OCI-LY3 (cell line): Measurements from ENCODE around the gene CPAMD8.

Source experiments
- H2AFZ ChIP-seq: fragments of 200-600, 300-600 bp; shearing (Covaris generic); 2 replicates; pipeline ENCODE4 v1.6.0; 2014; ENCODE audit warnings: antibody characterized with exemption, low read depth, low read length
- H3K27ac ChIP-seq: fragments of 200-600, 300-600 bp; sonication (generic); 2 replicates; pipeline ENCODE4 v1.5.1; 2014; ENCODE audit warnings: mild to moderate bottlenecking, low read length, moderate library complexity, mixed read lengths
- H3K27me3 ChIP-seq: fragments of 200-600, 300-600 bp; sonication (generic); 2 replicates; pipeline ENCODE4 v1.6.1; 2014; ENCODE audit warnings: low read depth, low read length, mixed read lengths
- H3K36me3 ChIP-seq: fragments of 200-600, 300-600 bp; sonication (generic); replicated peaks from 2 replicates; pipeline ENCODE3; 2014; ENCODE audit warnings: low read depth, low read length, mixed read lengths
- H3K4me1 ChIP-seq: fragments of 300-600, 200-600 bp; sonication (generic); 2 replicates; pipeline ENCODE4 v1.6.1; 2014; ENCODE audit warnings: low read length, mixed read lengths
- H3K4me2 ChIP-seq: fragments of 200-600, 300-600 bp; sonication (generic); 2 replicates; pipeline ENCODE4 v1.6.1; 2014; ENCODE audit warnings: low read length, mixed read lengths
- H3K4me3 ChIP-seq: fragments of 300-600, 200-600 bp; sonication (generic); 2 replicates; pipeline ENCODE4 v1.5.1; 2014; ENCODE audit warnings: antibody characterized with exemption, mild to moderate bottlenecking, low read length, moderate library complexity
- H3K79me2 ChIP-seq: fragments of 300-600, 200-600 bp; shearing (Covaris generic); 2 replicates; pipeline ENCODE4 v1.6.1; 2014; ENCODE audit warnings: mild to moderate bottlenecking, low read length, mixed read lengths
- H3K9ac ChIP-seq: fragments of 300-600, 200-600 bp; shearing (Covaris generic); 2 replicates; pipeline ENCODE4 v1.6.0; 2014; ENCODE audit warnings: mild to moderate bottlenecking, low read length, moderate library complexity
- H3K9me3 ChIP-seq: fragments of 200-600, 300-600 bp; shearing (Covaris generic); 2 replicates; pipeline ENCODE4 v1.6.1; 2014; ENCODE audit warnings: low read length, mixed read lengths; ENCODE audit not compliant: insufficient read depth
- H4K20me1 ChIP-seq: fragments of 200-600, 300-600 bp; sonication (generic); 2 replicates; pipeline ENCODE4 v1.6.1; 2016; ENCODE audit warnings: low read length, mixed read lengths; ENCODE audit not compliant: insufficient read depth
- CTCF ChIP-seq: fragments of 200-600, 300-600 bp; sonication (generic); IDR thresholded peaks from 2 replicates; pipeline ENCODE4 v1.5.1; 2014; ENCODE audit warnings: antibody characterized with exemption, low read length, low read depth
- EZH2phosphoT487 ChIP-seq: fragments of 200-600 bp; shearing (Covaris generic); IDR thresholded peaks from 2 replicates; pipeline ENCODE4 v1.6.1; 2018; ENCODE audit warnings: antibody characterized with exemption, mixed run types, low read depth

CPAMD8 gene

GRCh38 chr19:17049711-17050280 is 23.2 kb upstream of the CPAMD8 start:
- no peaks in the 10 kb centered on the region for H3K9me3 ChIP-seq
- H3K9ac ChIP-seq = no peak overlapping the region
- no peaks in the 10 kb centered on the region for H3K79me2 ChIP-seq
- H2AFZ ChIP-seq = no peak overlapping the region
- no peaks in the 10 kb centered on the region for H3K27me3 ChIP-seq
- TF ChIP-seq EZH2phosphoT487 (no peak), CTCF (no peak)
- H3K4me2 ChIP-seq = no peak overlapping the region
- peaks cover 35% of the 10 kb centered on the region for H3K36me3 ChIP-seq
- H3K4me1 ChIP-seq = no peaks in the 10 kb centered on the region
- no peak overlapping the region for H3K27ac ChIP-seq
- no peaks in the 10 kb centered on the region for H4K20me1 ChIP-seq
- no peak overlapping the region for H3K4me3 ChIP-seq

GRCh38 chr19:17048885-17049453 is 22.4 kb upstream of the CPAMD8 start:
- no peaks in the 10 kb centered on the region for H3K27me3 ChIP-seq
- no peaks in the 10 kb centered on the region for H3K79me2 ChIP-seq
- no peak overlapping the region for H2AFZ ChIP-seq
- H3K4me1 ChIP-seq = no peaks in the 10 kb centered on the region
- no peak overlapping the region for H3K4me3 ChIP-seq
- H3K9ac ChIP-seq = no peak overlapping the region
- H3K9me3 ChIP-seq = no peaks in the 10 kb centered on the region
- no peak overlapping the region for H3K4me2 ChIP-seq
- TF ChIP-seq CTCF = no peak
- TF ChIP-seq EZH2phosphoT487 = no peak
- no peak overlapping the region for H3K27ac ChIP-seq
- no peaks in the 10 kb centered on the region for H4K20me1 ChIP-seq
- H3K36me3 ChIP-seq = peaks cover 35% of the 10 kb centered on the region

- Histone ChIP-seq H4K20me1 (no peaks in the 10 kb centered on the region), H3K9me3 (no peaks in the 10 kb centered on the region), H3K27ac (no peak overlapping the region), H3K4me3 (no peak overlapping the region), H3K9ac (no peak overlapping the region), H3K36me3 (peaks cover 20% of the 10 kb centered on the region), H2AFZ (no peak overlapping the region), H3K4me2 (no peak overlapping the region), H3K4me1 (no peaks in the 10 kb centered on the region), H3K79me2 (no peaks in the 10 kb centered on the region), H3K27me3 (no peaks in the 10 kb centered on the region)
- no peak for TF ChIP-seq CTCF
- no peak for TF ChIP-seq EZH2phosphoT487
These were observed 19.4 kb upstream of the CPAMD8 start for GRCh38 chr19:17045907-17046502.

- H3K4me2 ChIP-seq = no peak overlapping the region
- no peak overlapping the region for H3K9ac ChIP-seq
- no peaks in the 10 kb centered on the region for H3K9me3 ChIP-seq
- H3K4me3 ChIP-seq = no peak overlapping the region
- no peaks in the 10 kb centered on the region for H3K27me3 ChIP-seq
- H2AFZ ChIP-seq = no peak overlapping the region
- H3K4me1 ChIP-seq = no peaks in the 10 kb centered on the region
- H3K79me2 ChIP-seq = no peaks in the 10 kb centered on the region
- H4K20me1 ChIP-seq = no peaks in the 10 kb centered on the region
- no peak overlapping the region for H3K27ac ChIP-seq
- H3K36me3 ChIP-seq = peaks cover 8% of the 10 kb centered on the region
- TF ChIP-seq CTCF (no peak), EZH2phosphoT487 (no peak)
These were observed 17.1 kb upstream of the CPAMD8 start for GRCh38 chr19:17043744-17044143.
